Right renal pelvis (tissue), 4 donors: ENCODE data around the gene RSRC2. TPM values are rescaled to one million over a fixed set of nuclear protein-coding genes. Genes with fewer than 3 reads are reported as not detected.

Experiments
- DNase-seq, 4 donors: peaks; one replicate each; pipeline ENCODE4 v3.0.0-alpha.2; 2013; ENCODE audit warnings: low read depth in 4 of 4, low spot score in 3 of 4, missing footprints in 1 of 4
- polyA plus RNA-seq, 4 donors: library from polyadenylated mRNA; unstranded; fragments of 120-200 nt; gene quantifications; one replicate each; pipeline ENCODE4 v1.2.1, GENCODE V29; 2013; ENCODE audit not compliant: insufficient read length in 4 of 4

The RSRC2 gene
- polyA plus RNA-seq, 4 donors = 180 to 216 (median 191) TPM

DNA sequence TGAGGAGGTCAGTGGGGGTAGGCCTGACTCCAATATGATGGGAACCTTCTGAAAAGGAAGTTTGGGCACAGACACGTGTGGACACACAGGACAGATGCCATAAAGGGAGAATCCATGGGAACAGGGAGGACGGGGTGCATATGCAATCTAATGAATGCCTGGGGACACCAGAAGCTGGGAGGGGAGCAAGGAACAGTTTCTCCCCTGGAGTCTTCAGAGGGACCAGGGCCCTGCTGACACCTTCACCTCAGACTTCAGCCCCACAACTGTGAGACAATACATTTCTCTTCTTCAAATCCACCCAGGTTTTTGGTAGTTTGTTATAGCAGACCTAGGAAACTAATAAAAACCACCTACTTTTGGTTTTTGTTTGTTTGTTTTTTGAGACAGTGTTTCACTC lies 69.1 kb downstream of the RSRC2 start:
- no peak for DNase-seq

DNA sequence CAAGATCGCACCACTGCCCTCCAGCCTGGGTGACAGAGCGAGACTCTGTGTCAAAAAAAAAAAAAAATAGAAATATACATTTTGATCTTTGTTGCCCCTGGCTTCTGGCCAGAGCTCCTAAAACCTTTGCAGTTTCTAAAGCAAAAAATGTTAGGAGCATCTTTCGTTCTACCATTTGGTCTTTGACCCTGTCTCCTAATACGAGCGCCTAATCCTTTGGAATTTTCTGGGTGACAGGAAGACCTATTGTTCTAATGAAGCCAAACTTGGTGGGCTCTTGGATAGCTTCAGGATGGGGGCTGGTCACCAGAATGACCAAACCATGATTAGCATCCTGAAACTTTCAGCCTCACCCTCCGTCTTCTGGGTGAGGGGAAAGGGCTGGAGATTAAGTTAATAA lies 72.0 kb downstream of the RSRC2 start:
- DNase-seq = no peak

DNA sequence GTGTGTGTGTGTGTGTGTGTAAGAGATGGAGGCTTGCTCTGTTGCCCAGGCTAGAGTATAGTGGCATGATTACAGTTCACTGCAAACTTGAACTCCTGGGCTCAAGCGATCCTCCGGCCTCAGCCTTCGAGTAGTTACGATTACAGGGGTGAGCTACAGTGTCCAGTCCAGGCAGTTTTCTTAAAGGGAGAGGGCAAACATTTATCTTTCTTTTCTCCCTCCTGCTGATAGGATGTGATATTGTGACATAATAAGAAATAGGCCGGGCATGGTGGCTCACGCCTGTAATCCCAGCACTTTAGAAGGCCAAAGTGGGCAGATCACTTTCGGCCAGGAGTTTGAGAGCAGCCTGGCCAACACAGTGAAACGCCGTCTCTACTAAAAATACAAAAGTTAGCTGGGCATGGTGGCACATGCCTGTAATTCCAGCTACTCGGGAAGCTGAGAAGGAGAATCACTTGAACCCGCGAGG lies 72.5 kb downstream of the RSRC2 start:
- no peak for DNase-seq

Other genes with a start within 250 kb of the RSRC2 start
- gene CLIP1, start 104.3 kb downstream of the RSRC2 start, polyA plus RNA-seq = 10 to 100 TPM; 33.6 to 42.5 (median 39.6) TPM
- 10 to 100 TPM; 33.1 to 46.2 (median 39.7) TPM for gene ZCCHC8, start 26.0 kb downstream of the RSRC2 start, polyA plus RNA-seq
- 10 to 100 TPM; 27.3 to 33.7 (median 31.8) TPM for gene KNTC1, start 313 bp upstream of the RSRC2 start, polyA plus RNA-seq
- under 1 TPM; 0.19 to 0.86 (median 0.30) TPM for gene HCAR2, start 176.4 kb upstream of the RSRC2 start, polyA plus RNA-seq
- under 1 TPM; 0.08 to 0.67 (median 0.46) TPM for gene HCAR3, start 189.9 kb upstream of the RSRC2 start, polyA plus RNA-seq
- 1 to 10 TPM; 2.0 to 3.4 (median 2.5) TPM for gene HCAR1, start 203.9 kb upstream of the RSRC2 start, polyA plus RNA-seq
- gene DENR, start 225.9 kb upstream of the RSRC2 start, polyA plus RNA-seq = 100 to 1,000 TPM in 1 of 4 donors, 10 to 100 TPM in 3; 83.2 to 101 (median 95.2) TPM
- gene CCDC62, start 247.6 kb upstream of the RSRC2 start, polyA plus RNA-seq = under 1 TPM; 0.32 to 0.44 (median 0.42) TPM